GM12878 (cell line): ENCODE data around the gene SPATA45. TPM values are rescaled to one million over a fixed set of nuclear protein-coding genes. Genes with fewer than 3 reads are reported as not detected.

Experiments used
- ATAC-seq: fragments of 200-7000 bp; cut with Tn5 transposase; 3 replicates; pipeline ENCODE4 v1.9.1; 2020; ENCODE audit warnings: mild to moderate bottlenecking, moderate library complexity
- BruUV-seq: library from RNA; stranded (reverse); fragments of 400-500 nt; replicated peaks from 2 replicates; lab custom pipeline; 2021; lab: Mats Ljungman, UMichigan
- CTCF ChIA-PET: fragments of 300-600 bp; sonication (Branson Sonifier 250); formaldehyde crosslinking; extraction: SDS; loops from one replicate; lab custom pipeline; 2021; ENCODE audit warnings: inconsistent platforms; lab: Yijun Ruan, JAX
- POLR2A ChIA-PET: fragments of 350-600 bp; formaldehyde crosslinking; extraction: SDS; loops from one replicate; lab custom pipeline; 2021; ENCODE audit warnings: inconsistent platforms; lab: Charles Lee
- RAD21 ChIA-PET: fragments of 300-600 bp; sonication (Branson Sonifier 250); formaldehyde crosslinking; loops from one replicate; lab custom pipeline; 2023; ENCODE audit warnings: antibody characterized with exemption; ENCODE audit not compliant: unreplicated experiment; lab: Charles Lee
- SMC1A ChIA-PET: fragments of 300-600 bp; sonication (Branson Sonifier 250); formaldehyde crosslinking; loops from one replicate; lab custom pipeline; 2023; ENCODE audit not compliant: unreplicated experiment, uncharacterized antibody; lab: Charles Lee
- DNase-seq: peaks from one replicate; pipeline ENCODE4 v3.0.0-alpha.2; 2011; ENCODE audit warnings: low read depth, low spot score
- FAIRE-seq: peaks from 3 replicates; lab custom pipeline; 2011; peaks lifted over from hg19 to GRCh38; lab: Jason Lieb, UNC
- H2AFZ ChIP-seq: 2 replicates; pipeline ENCODE4 v1.6.0; 2011; ENCODE audit warnings: low read depth, low read length, control low read depth; ENCODE audit not compliant: control insufficient read depth
- H3K27ac ChIP-seq: 2 replicates; pipeline ENCODE4 v1.5.1; 2011; ENCODE audit warnings: control low read depth; ENCODE audit not compliant: control insufficient read depth, insufficient read depth
- H3K27me3 ChIP-seq, 2 experiments: replicated peaks in 1 of 2; 2 replicates each; pipeline versions ENCODE4 v1.6.0 to v1.6.1; 2011; ENCODE audit warnings: low read length in 1 of 2; ENCODE audit not compliant: control insufficient read depth in 2 of 2, insufficient read depth in 2 of 2
- H3K36me3 ChIP-seq, 2 experiments: 2 replicates each; pipeline ENCODE4 v1.5.1; 2011; ENCODE audit warnings: low read length in 1 of 2; ENCODE audit not compliant: control insufficient read depth in 2 of 2, insufficient read depth in 2 of 2
- H3K4me1 ChIP-seq: 2 replicates; pipeline ENCODE4 v1.6.1; 2011; ENCODE audit warnings: mild to moderate bottlenecking, low read length, moderate library complexity, mixed read lengths; ENCODE audit not compliant: control insufficient read depth, insufficient read depth
- H3K4me2 ChIP-seq: 2 replicates; pipeline ENCODE4 v1.6.0; 2011; ENCODE audit warnings: control low read depth; ENCODE audit not compliant: control insufficient read depth, insufficient read depth
- H3K4me3 ChIP-seq: fragments of 200-600 bp; sonication (generic); 2 replicates; pipeline ENCODE4 v1.5.1; 2016
- H3K79me2 ChIP-seq: 2 replicates; pipeline ENCODE4 v1.6.0; 2011; ENCODE audit warnings: low read length; ENCODE audit not compliant: control insufficient read depth, insufficient read depth
- H3K9ac ChIP-seq: 2 replicates; pipeline ENCODE4 v1.8.0; 2011; ENCODE audit warnings: low read length, control low read depth, mixed read lengths; ENCODE audit not compliant: control insufficient read depth, insufficient read depth
- H3K9me3 ChIP-seq: replicated peaks from 3 replicates; pipeline ENCODE4 v1.5.1; 2011; ENCODE audit warnings: mild to moderate bottlenecking, low read length; ENCODE audit not compliant: control insufficient read depth, insufficient read depth
- H4K20me1 ChIP-seq: 2 replicates; pipeline ENCODE4 v1.6.0; 2011; ENCODE audit not compliant: control insufficient read depth, insufficient read depth
- CTCF ChIP-seq, 3 experiments: IDR thresholded peaks in 2 of 3; conservative IDR thresholded peaks in 1 of 3; 2 replicates each; pipeline ENCODE4 v1.5.1; 2011; ENCODE audit warnings: low read depth in 3 of 3, low read length in 3 of 3, mild to moderate bottlenecking in 3 of 3, control low read depth in 2 of 3, moderate library complexity in 2 of 3, inconsistent platforms in 1 of 3, mixed read lengths in 1 of 3; ENCODE audit not compliant: control insufficient read depth in 2 of 3, insufficient read depth in 1 of 3; ENCODE audit errors: extremely low read depth in 1 of 3
- PML ChIP-seq: IDR thresholded peaks from 2 replicates; pipeline ENCODE4 v1.6.1; 2012; ENCODE audit warnings: low read length, inconsistent platforms
- REST ChIP-seq: IDR thresholded peaks from 2 replicates; pipeline ENCODE4 v1.6.1; 2012; ENCODE audit warnings: mild to moderate bottlenecking, low read depth, low read length
- SKIL ChIP-seq: fragments of 450-650 bp; IDR thresholded peaks from 2 replicates; pipeline ENCODE4 v1.6.1; 2017; ENCODE audit warnings: mild to moderate bottlenecking, low read depth, inconsistent platforms; ENCODE audit not compliant: poor library complexity, severe bottlenecking
- TCF3 ChIP-seq: IDR thresholded peaks from 2 replicates; pipeline ENCODE4 v1.6.1; 2012; ENCODE audit warnings: low read depth, mild to moderate bottlenecking, low read length, borderline replicate concordance; ENCODE audit not compliant: insufficient read depth
- WGBS: methylation state at CpG from one replicate; pipeline ENCODE4 v1.1.6; 2016; ENCODE audit warnings: low lambda C conversion rate; ENCODE audit not compliant: insufficient replicate concordance, insufficient coverage; ENCODE audit errors: missing lambda C conversion rate; 5-methylcytosine and 5-hydroxymethylcytosine counted together
- in situ Hi-C: fragments of 300-500 bp; cut with MboI; formaldehyde crosslinking; loops from 9 replicates; pipeline ENCODE4 v1.14.3; 2018; ENCODE audit warnings: mixed read lengths
- intact Hi-C: fragments of 100-400 bp; cut with micrococcal nuclease; formaldehyde crosslinking; loops from one replicate; pipeline ENCODE4 v1.14.2; 2022; ENCODE audit not compliant: unreplicated experiment
- polyA plus RNA-seq, 11 experiments: library from polyadenylated mRNA; depleted of rRNA in 4 of 11; unstranded in 6 of 11; stranded (reverse) in 5 of 11; fragments of >200 nt; fragmentation: Nextera tagmentation in 4 of 11; fragmentation: Illumina TruSeq in 1 of 11; extraction: Ambion mirVana in 4 of 11; extraction: Trizol in 1 of 11; gene quantifications; 1 replicate in 1 of 11; 2 replicates in 10 of 11; pipeline versions ENCODE4 v1.2.1 to v1.2.3, GENCODE V29; 2011 to 2016; ENCODE audit warnings: inconsistent platforms in 2 of 11, missing spikeins in 2 of 11, low read depth in 1 of 11
- total RNA-seq, 4 experiments: library from RNA; depleted of rRNA in 3 of 4; stranded (reverse); fragments of >200 nt in 3 of 4; fragmentation: Illumina TruSeq in 1 of 4; extraction: Trizol in 1 of 4; gene quantifications; 2 replicates each; pipeline versions ENCODE4 v1.2.1 to v1.2.3, GENCODE V29; 2013 to 2021

SPATA45 gene
- total and polyA plus RNA-seq, 10 of the 15 experiments (the other 5 are each of a cell fraction or from before 2014, with no cell fraction given): 0.22 to 0.37 (median 0.31) TPM; not detected in 7

GRCh38 chr1:212827171-212827776 lies 20.2 kb downstream of the SPATA45 start:
- H4K20me1 ChIP-seq: no peaks in the 10 kb centered on the region
- no peaks in the 10 kb centered on the region for H3K36me3 ChIP-seq
- no peak for FAIRE-seq
- H3K4me2 ChIP-seq: no peak overlapping the region
- RAD21 ChIA-PET: interaction anchor here (0.7 kb wide), 1 partner anchor 168 kb away, joined by 3 read pairs; no protein-coding TSS in a partner anchor
- H3K4me1 ChIP-seq: peaks cover 4% of the 10 kb centered on the region
- intact Hi-C loops (no loop called here), in situ Hi-C loops (no loop called here)
- CTCF ChIA-PET: interaction anchor here (0.6 to 2.4 kb wide), 5 partner anchors 12 to 261 kb away, joined by 3 to 10 read pairs (median 4); no protein-coding TSS in a partner anchor
- peaks cover 18% of the 10 kb centered on the region for H3K9me3 ChIP-seq
- no TSS peak for BruUV-seq
- no peak overlapping the region for H3K27ac ChIP-seq
- no peak overlapping the region for H3K9ac ChIP-seq
- no peak for ATAC-seq
- TF ChIP-seq PML (no peak), CTCF (IDR thresholded peaks at IDR 0.05 in 2 of 3, conservative IDR thresholded peaks at IDR 0.05 in 1 of 3; ENCODE audit: control insufficient read depth in 2 of 3, extremely low read depth in 1 of 3, insufficient read depth in 1 of 3, low read depth in 3 of 3, low read length in 3 of 3) (no peak), SKIL (no peak), REST (no peak), TCF3 (no peak)
- TF ChIP-seq, all 136 proteins: peak for 0
- POLR2A ChIA-PET: interaction anchor here (1.4 kb wide), 1 partner anchor 31 kb away, joined by 3 read pairs; the partner anchor contains the start of gene FLVCR1
- 99% methylated on average over 4 of the region's 4 CpGs for WGBS
- no peaks in the 10 kb centered on the region for H3K27me3 ChIP-seq
- no peak overlapping the region for H3K4me3 ChIP-seq
- no peak for DNase-seq
- H2AFZ ChIP-seq: no peak overlapping the region
- SMC1A ChIA-PET: interaction anchor here (1.3 to 1.7 kb wide), 2 partner anchors 11 to 12 kb away, joined by 3 to 5 read pairs; no protein-coding TSS in a partner anchor
- H3K79me2 ChIP-seq: no peaks in the 10 kb centered on the region
